CD4-positive, alpha-beta T cell treated with Interleukin-10 for 1 hour (primary cell): Measurements from ENCODE around the gene TAF11L6.
"Not testable (repeated sequence)": the region's sequence is repeated elsewhere in the genome, so short reads cannot be mapped to it uniquely, and the experiment has no call there.

Experiments used
- DNase-seq: peaks from one replicate; pipeline ENCODE4 v3.0.0-alpha.2; 2020

Gene TAF11L6

GRCh38 chr5:17528369-17528768 lies at the start of gene TAF11L6:
Gene TAF11L6, plus strand, starts transcription at chr5:17528669.
- not testable (repeated sequence) for DNase-seq

GRCh38 chr5:17481378-17481777 lies 47.1 kb upstream of the TAF11L6 start:
- no peak for DNase-seq

GRCh38 chr5:17482790-17483189 lies 45.7 kb upstream of the TAF11L6 start:
- DNase-seq: no peak

- not testable (repeated sequence) for DNase-seq
These were observed 41.9 kb upstream of the TAF11L6 start for GRCh38 chr5:17486464-17487173.

GRCh38 chr5:17487174-17487512 lies 41.3 kb upstream of the TAF11L6 start:
- no peak for DNase-seq

GRCh38 chr5:17491257-17491656 lies 37.2 kb upstream of the TAF11L6 start:
- DNase-seq: not testable (repeated sequence)

- no peak for DNase-seq
These were observed 35.7 kb upstream of the TAF11L6 start for GRCh38 chr5:17492770-17493169.

- no peak for DNase-seq
These were observed 31.0 kb upstream of the TAF11L6 start for GRCh38 chr5:17497446-17497845.

- DNase-seq: not testable (repeated sequence)
These were observed 30.5 kb upstream of the TAF11L6 start, which contains the start of gene TAF11L2 for GRCh38 chr5:17497931-17498330. Gene TAF11L2, plus strand, starts transcription at chr5:17498231.

- no peak for DNase-seq
These were observed 16.6 kb upstream of the TAF11L6 start for GRCh38 chr5:17511775-17512325.

- DNase-seq: not testable (repeated sequence)
These were observed 10.9 kb upstream of the TAF11L6 start for GRCh38 chr5:17517526-17517925.

- not testable (repeated sequence) for DNase-seq
These were observed 10.4 kb upstream of the TAF11L6 start, which contains the start of gene TAF11L3 for GRCh38 chr5:17518067-17518466. Gene TAF11L3, plus strand, starts transcription at chr5:17518367.

GRCh38 chr5:17519508-17519907 lies 9.0 kb upstream of the TAF11L6 start:
- DNase-seq: not testable (repeated sequence)

GRCh38 chr5:17521501-17521900 lies 7.0 kb upstream of the TAF11L6 start, which contains the start of gene TAF11L4:
Gene TAF11L4, plus strand, starts transcription at chr5:17521801.
- not testable (repeated sequence) for DNase-seq

GRCh38 chr5:17524935-17525334 lies 3.5 kb upstream of the TAF11L6 start, which contains the start of gene TAF11L5:
Gene TAF11L5, plus strand, starts transcription at chr5:17525235.
- DNase-seq: not testable (repeated sequence)

- DNase-seq: peak; percentile 8
These were observed 2.0 kb upstream of the TAF11L6 start for GRCh38 chr5:17526504-17526903.
